ENCODE data around the gene BSPRY.
"Not testable (repeated sequence)": the region's sequence is repeated elsewhere in the genome, so short reads cannot be mapped to it uniquely, and the experiment has no call there.

The BSPRY gene

GRCh38 chr9:113341712-113342410 lies 7.5 kb upstream of the BSPRY start:
- DNase-seq (ENCODE audit: low spot score) = no peak

- no peak for DNase-seq (ENCODE audit: low spot score)
Measured at GRCh38 chr9:113343732-113344231, 5.6 kb upstream of the BSPRY start.

GRCh38 chr9:113345190-113345589 lies 4.2 kb upstream of the BSPRY start:
- DNase-seq (ENCODE audit: low spot score) = no peak

- DNase-seq (ENCODE audit: low spot score) = no peak
Measured at GRCh38 chr9:113345671-113346070, 3.7 kb upstream of the BSPRY start.

GRCh38 chr9:113348437-113348836 lies 904 bp upstream of the BSPRY start:
- no peak for DNase-seq (ENCODE audit: low spot score)

GRCh38 chr9:113349066-113349444 lies 286 bp upstream of the BSPRY start:
- no peak for DNase-seq (ENCODE audit: low spot score)

- no peak for DNase-seq (ENCODE audit: low spot score)
Measured at GRCh38 chr9:113350107-113350661, 843 bp downstream of the BSPRY start.

GRCh38 chr9:113350937-113351336 lies 1.6 kb downstream of the BSPRY start:
- DNase-seq (ENCODE audit: low spot score) = no peak

- DNase-seq (ENCODE audit: low spot score) = no peak
Measured at GRCh38 chr9:113352006-113352405, 2.7 kb downstream of the BSPRY start.

GRCh38 chr9:113352411-113352810 lies 3.1 kb downstream of the BSPRY start:
- DNase-seq (ENCODE audit: low spot score) = no peak

GRCh38 chr9:113355040-113355596 lies 5.8 kb downstream of the BSPRY start:
- no peak for DNase-seq (ENCODE audit: low spot score)

- no peak for DNase-seq (ENCODE audit: low spot score)
Measured at GRCh38 chr9:113356686-113357292, 7.4 kb downstream of the BSPRY start.

- no peak for DNase-seq (ENCODE audit: low spot score)
Measured at GRCh38 chr9:113359385-113359784, 10.0 kb downstream of the BSPRY start.

- no peak for DNase-seq (ENCODE audit: low spot score)
Measured at GRCh38 chr9:113360242-113360842, 11.0 kb downstream of the BSPRY start.

- DNase-seq (ENCODE audit: low spot score) = no peak
Measured at GRCh38 chr9:113361304-113362018, 12.1 kb downstream of the BSPRY start.

GRCh38 chr9:113363336-113363735 lies 14.0 kb downstream of the BSPRY start:
- DNase-seq (ENCODE audit: low spot score) = no peak

- DNase-seq (ENCODE audit: low spot score) = no peak
Measured at GRCh38 chr9:113364951-113365350, 15.6 kb downstream of the BSPRY start.

- not testable (repeated sequence) for DNase-seq (ENCODE audit: low spot score)
Measured at GRCh38 chr9:113365652-113366051, 16.3 kb downstream of the BSPRY start.

- no peak for DNase-seq (ENCODE audit: low spot score)
Measured at GRCh38 chr9:113368348-113368981, 19.1 kb downstream of the BSPRY start.

- no peak for DNase-seq (ENCODE audit: low spot score)
Measured at GRCh38 chr9:113368982-113369854, 19.9 kb downstream of the BSPRY start.

GRCh38 chr9:113369855-113370140 lies 20.5 kb downstream of the BSPRY start:
- DNase-seq (ENCODE audit: low spot score) = no peak

All from HuH-7.5 (cell line).